HG03521 (cell line): ENCODE measurements around the gene PSMD11.
A peak's percentile ranks its signal among the peaks of the same experiment; 100 is the strongest.
"Not testable (repeated sequence)": the region's sequence is repeated elsewhere in the genome, so short reads cannot be mapped to it uniquely, and the experiment has no call there.

Source experiments
- ATAC-seq: cut with Tn5 transposase; IDR thresholded peaks from one replicate; pipeline ENCODE4 v1.9.1; 2021; ENCODE audit warnings: mild to moderate bottlenecking, moderate library complexity; ENCODE audit not compliant: unreplicated experiment

The PSMD11 gene

GRCh38 chr17:32510466-32510865 is 66.2 kb downstream of the PSMD11 start:
- no peak for ATAC-seq

DNA sequence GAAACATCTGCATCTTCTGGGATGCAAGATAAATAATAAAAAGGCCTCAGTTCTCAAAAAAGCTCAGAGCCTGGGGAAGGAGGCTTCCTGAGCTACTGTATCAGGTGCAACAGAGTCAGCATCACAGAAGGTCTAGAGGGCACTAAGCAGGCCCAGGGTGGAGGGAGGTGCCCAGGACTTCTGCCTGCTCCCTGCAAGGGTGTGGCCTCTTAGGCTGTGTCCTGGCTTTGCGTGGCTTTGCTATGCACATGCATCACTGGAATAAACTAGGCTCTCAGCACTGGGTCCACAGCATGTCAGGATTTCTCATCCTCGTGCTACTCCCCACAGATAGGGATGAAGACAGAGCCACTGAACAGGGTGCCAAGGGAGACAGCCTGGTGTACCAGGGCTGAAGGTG is 68.0 kb downstream of the PSMD11 start:
- no peak for ATAC-seq

DNA sequence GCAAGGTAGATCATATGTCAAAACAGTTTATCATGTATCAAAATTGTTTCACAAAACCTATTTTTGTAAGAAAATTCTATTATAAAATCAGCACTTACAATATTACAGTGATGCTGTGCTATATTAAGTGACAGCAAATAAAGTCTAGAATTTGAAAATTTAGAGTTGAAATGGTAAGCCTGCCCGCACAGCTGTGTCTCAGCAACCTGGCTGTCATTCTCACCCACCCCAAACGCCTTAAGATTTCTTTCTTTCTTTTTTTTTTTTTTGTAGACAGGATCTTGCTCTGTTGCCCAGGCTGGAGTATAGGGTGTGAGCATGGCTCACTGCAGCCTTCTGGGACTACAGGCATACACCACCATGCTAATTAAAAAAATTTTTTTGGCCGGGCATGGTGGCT is 69.3 kb downstream of the PSMD11 start:
- no peak for ATAC-seq

DNA sequence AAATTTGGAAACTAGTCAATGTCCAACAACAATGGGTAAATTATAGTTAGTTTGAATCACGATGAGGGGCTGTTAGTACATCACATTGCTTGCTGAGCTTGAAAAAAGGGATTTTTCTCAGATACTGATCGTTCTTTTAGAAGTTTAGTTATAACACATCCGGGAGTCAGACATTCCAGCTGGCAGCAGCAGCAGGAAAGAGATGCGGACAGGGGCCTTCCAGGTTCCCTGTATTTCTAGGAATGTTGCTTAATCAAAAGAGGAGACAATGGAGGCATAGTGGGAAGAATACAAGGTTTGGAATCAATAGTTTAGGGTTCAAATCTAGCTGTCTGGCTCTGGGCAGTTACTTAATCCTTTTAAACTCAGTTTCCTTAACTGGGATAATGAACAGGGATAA is 70.3 kb downstream of the PSMD11 start:
- no peak for ATAC-seq

DNA sequence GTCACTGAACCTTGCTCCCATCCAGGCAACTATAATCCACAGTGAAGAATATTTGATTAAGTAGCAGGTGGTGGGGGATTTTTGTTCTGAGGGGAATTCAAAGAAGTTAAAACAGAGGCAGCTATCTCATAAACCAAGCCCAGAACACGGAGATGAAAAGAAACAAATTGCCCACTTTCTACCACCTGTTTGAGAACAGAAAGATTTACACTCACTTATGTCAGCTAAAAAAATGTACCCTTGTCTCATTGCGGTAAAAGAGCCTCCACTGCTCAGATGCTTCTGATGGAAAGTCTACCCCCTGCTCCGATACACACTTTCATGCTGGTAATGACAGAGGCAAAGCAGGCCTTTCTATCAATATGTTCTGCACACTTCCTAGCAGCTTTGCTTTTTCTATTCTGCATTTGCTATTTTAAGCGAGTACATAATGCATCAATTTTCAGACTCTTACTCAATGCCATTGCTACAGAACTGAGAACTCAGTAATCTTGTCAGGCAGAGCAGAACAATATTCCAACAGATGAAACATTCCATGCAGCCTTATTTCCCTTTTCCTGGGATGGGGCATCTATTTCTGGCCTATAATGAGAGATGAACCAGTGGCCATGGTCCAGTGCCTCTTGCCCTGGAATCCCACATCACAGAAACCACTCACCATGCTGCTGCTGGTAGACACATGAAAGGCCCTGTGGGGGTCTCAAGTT is 71.5 kb downstream of the PSMD11 start:
- ATAC-seq, result no peak

DNA sequence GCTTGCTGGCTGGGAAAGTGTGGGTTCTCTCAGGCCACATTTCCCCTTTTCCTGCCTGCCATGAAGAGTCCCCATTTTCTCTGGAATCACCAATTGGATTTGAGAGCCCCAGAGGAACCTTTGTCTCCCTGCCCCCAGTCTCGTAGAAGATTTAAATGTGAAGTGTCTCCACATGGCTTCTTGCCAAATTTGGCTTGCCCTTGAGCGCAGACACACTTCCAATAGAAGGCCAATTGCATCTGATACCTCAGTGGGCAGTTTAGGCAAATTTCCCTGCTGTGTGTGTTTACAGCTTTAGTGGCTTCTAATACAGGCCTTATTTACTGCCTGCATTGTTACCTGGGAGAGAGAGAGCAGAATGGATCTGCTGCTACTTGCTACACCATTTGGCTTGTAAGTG is 72.1 kb downstream of the PSMD11 start:
- ATAC-seq, result no peak

- no peak for ATAC-seq
These were observed 72.8 kb downstream of the PSMD11 start for GRCh38 chr17:32516940-32517701.

- ATAC-seq, result no peak
These were observed 73.7 kb downstream of the PSMD11 start for GRCh38 chr17:32517982-32518381.

- ATAC-seq, result no peak
These were observed 74.4 kb downstream of the PSMD11 start for GRCh38 chr17:32518646-32519227.

- no peak for ATAC-seq
These were observed 75.2 kb downstream of the PSMD11 start for GRCh38 chr17:32519228-32520103.

DNA sequence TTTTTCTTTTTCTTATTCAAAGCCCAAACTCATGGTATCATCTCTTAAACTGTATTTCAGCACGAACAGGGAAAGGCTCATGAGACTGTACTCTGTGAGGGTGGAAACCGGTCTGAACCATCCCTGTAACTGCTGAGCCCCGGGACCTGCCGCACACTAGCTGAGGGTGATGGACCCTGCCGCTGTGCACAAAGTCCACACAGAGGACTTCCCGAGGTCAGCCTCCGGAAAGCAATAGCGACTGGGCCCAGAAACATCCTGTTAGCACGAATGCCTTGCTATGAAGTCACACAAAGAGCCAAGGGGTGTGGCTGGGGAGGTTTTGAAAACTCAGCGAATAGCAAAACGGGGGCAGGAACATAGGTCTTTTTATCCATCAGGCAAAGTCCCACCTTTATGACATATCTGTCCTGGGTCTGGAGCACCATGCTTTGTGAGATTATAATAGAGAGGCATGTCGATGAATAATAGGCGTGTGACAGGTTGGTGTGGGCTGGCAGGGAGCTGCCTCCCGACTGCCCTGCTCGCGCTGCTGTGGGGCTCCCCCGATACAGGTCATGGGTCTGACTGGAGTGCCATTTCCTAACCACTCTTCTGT is 75.9 kb downstream of the PSMD11 start:
- ATAC-seq, result no peak

GRCh38 chr17:32520737-32521404 is 76.6 kb downstream of the PSMD11 start:
- no peak for ATAC-seq

DNA sequence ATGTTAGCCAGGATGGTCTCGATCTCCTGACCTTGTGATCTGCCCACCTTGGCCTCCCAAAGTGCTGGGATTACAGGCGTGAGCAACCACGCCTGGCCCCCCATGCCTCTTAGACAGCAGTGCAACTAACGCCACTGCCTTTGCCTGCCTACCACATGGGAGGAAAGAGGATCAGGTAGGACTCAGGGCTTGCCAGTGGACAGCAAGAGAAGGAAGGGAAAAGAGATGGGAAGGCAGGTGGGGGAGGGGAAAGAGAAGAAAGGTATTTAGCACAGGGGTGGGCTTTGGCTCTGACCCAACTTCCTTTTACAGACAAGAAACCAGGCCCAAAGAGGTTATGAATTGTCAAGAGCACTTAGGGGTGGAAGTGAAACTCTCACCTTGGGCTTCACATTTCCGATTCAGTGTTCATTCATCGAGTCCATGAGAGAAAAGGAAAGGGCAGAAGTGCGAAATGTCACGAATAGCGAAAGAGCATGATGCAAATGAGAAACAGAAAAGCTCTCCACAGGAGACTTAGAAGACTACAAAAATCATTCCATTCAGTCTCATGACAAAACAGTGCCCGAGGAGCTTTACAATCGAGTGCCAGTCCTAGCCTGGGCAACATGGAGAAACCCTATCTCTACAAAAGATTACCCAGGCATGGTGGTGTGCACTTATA is 78.8 kb downstream of the PSMD11 start:
- peak; percentile 50 for ATAC-seq

GRCh38 chr17:32523827-32524552 is 79.7 kb downstream of the PSMD11 start:
- ATAC-seq, result no peak

GRCh38 chr17:32524553-32524880 is 80.2 kb downstream of the PSMD11 start:
- ATAC-seq, result not testable (repeated sequence)

DNA sequence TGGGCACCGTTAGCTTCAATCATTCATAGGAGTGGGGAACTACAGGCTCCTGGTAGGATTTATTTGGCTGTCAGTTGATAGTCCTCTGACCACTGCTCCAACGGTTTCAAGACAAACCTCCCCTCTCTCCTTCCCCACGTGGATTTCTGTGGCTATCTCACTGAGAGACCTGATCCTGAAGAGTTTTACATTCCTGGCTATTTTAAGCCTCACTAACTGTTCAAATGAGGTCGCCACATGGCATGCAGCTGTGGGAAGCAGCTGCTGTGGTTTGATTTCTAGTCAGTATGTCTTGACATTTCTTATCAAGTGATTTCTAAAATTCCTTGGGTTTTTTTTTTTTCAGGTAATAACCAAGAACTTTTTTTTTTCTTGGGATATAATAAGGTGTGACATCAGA is 80.8 kb downstream of the PSMD11 start:
- ATAC-seq, result no peak

DNA sequence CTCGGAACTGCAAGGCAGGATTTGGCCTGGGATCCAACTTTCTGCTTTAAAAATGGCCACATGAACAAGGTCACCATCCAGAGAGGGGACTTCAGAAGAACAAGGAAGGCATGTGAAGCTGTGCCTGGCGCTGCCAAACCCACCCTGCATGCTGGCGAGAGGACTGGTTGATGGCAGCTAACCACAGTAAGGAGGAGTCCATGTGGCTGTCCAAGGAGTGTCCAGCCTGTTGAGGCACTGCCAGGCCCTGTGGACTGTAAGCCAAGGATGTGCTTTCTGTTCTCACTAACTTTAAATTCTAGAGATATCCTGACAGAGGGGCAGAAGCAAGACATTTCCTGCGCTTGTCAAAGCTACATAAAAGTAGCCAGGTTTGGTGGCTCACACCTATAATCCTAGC is 82.8 kb downstream of the PSMD11 start:
- ATAC-seq, result no peak

DNA sequence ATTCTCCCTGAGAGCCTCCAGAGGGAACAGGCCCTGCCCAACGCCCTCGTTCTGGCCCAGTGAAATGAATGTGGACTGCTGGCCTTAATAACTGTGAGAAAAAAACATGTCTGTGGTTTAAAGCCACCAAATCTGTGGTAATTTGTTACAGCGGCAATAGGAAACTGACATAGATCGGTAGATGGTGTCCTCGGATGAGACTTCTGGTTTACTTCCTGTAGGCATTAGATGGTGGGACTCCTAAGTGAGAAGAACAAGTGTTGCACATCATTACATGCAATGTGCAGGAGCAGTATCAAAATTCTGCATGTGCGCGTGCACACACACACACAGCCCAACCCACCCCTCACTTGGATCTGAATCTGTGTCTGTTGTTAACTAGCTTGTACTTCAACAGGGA is 84.5 kb downstream of the PSMD11 start:
- no peak for ATAC-seq

DNA sequence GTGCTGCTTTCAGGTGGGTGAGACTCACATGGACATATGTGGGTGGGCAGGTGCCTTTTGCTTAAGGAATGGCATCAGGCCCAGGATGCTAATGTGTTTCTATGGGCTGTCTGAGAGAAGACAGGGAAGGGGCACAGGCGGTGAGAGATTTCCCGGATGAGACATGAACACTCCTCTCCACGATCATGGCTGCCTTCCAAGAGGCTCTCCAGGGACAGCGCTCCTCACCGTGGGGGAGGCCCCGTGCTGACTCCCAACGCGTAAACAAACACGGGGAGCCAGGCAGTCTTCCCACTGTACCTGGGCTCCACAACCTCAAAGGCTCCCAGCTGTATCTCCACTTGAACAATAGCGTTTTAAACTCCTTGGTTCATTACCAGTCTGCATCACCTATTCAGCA is 85.3 kb downstream of the PSMD11 start:
- no peak for ATAC-seq
